T-helper 1 cell (primary cell): ENCODE data around the gene LMO7.

ENCODE experiments used
- DNase-seq, 5 donors: peaks; one replicate each; pipeline ENCODE4 v3.0.0-alpha.2; 2012 to 2020

The LMO7 gene

DNA sequence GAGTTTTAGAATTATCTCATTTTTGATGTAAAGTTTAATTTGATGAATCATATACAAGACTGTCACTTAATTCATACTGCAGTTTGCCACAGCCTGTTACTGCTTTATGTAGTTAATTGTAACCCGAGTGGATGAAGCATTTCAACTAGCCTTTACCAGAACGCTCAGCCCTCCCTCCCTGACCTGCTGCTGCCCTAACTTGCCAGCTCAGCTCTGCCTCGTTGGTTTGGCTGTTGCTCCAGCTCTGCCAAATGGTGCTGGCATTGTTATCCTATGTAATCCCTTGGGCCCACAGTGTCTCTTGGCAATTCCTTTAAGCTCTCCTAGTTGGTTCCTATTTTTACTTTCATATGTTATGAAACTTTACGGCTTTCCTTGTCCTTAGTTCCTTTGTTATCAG, 113.3 kb downstream of the LMO7 start:
- DNase-seq: no peak

DNA sequence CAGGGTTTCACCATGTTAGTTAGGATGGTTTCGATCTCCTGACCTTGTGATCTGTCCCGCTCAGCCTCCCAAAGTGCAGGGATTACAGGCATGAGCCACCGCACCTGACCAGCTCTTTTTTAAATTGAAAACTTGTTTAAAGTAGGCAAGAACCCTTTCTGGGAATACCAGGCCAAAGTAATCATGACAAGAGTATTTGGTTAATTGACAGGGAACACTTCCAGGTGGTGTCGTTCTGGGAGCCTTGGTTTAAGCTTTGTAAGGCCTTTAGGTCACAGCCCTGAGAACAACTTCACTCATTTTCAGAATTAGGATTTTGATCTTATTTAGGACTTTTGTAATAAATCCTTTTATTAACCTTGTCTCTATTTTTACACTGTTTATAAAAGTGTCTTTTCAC, 115.2 kb downstream of the LMO7 start:
- no peak for DNase-seq

- DNase-seq: no peak
Observed at GRCh38 chr13:75752826-75753225, 116.7 kb downstream of the LMO7 start.

DNA sequence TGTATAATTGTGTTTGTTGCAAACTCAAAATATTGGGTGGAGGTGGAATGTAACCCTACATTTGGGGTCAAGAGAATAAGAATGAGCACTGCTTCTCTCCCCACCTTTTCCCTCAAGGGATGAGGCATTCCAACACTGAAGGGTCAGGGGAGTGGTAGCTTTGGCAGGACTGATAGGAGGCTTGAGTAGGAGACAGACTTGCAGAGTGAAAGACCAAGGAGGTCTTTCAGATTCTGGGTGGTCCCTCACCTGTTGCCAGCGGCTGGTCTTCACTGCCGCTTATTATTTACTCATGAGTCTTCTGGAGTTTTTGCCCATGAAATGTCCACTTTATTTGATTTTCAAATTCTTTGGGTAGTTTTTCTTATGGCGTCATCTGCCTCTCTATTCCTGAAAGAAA, 118.8 kb downstream of the LMO7 start:
- no peak for DNase-seq

- no peak for DNase-seq
Observed at GRCh38 chr13:75757336-75757735, 121.2 kb downstream of the LMO7 start.

GRCh38 chr13:75759531-75759930, 123.4 kb downstream of the LMO7 start:
- DNase-seq: no peak

GRCh38 chr13:75760131-75761021, 124.2 kb downstream of the LMO7 start:
- no peak for DNase-seq

- DNase-seq: peak in 1 of 5 donors; percentile 37
Observed at GRCh38 chr13:75761369-75761768, 125.2 kb downstream of the LMO7 start.

DNA sequence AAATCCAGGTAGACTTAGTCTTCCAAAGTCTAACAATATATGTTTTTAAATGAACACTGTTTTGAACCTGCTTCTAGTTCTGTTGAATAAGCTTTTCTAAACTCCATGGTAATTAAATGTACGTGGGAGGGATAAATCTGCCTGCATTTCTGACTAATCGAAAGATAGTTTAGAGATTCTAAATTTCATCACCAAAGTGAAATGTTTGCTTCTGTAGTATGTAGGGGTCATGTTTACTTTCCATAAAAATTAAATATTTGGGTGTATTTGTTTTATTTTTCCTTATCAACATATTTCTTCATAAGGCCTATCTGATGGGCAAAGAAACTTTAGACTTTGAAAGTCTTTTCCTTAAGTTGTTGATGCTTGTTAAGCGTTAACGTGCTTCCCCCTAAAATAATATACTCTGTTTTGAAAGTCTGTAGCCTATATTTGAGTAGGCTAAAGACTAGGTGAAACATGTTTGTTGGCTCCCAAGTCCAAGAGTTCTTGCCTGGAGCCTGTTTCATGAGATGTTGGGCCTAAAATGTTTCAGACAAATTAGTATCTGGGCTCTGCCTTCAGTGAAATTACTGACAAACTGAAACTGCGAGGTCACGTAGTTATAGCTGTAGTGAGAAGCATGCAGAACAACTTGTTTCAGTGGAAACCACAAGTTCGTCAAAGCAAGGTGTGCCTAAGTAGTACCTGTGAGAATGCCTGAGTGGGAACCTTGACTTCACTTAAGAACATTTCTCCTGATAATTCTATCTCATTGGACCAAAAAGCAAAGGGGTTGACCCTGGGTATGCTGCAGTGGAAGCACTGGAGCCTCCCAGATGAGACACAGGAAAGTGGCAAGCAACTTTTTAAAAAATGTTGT, 126.2 kb downstream of the LMO7 start:
- DNase-seq: peak in 2 of 5 donors; percentile 12 to 63

DNA sequence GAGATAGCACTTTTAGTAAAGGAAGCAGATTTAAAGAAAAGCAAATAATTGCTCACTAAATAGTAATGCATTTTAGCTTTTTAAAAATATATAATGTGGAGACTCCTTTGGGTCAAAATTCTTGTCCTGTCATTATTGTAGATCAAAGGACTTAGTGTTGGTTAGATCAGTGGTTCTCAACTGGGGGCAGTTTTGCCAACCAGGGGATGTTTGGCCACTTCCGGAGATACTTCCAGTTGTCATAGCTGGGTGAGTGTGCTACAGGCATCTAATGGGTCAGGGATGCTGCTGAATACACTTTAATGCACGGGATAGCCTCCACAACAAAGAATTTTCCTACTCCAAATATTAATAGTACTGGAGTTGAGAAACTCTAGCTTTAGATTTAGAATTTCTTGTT, 126.8 kb downstream of the LMO7 start:
- no peak for DNase-seq

DNA sequence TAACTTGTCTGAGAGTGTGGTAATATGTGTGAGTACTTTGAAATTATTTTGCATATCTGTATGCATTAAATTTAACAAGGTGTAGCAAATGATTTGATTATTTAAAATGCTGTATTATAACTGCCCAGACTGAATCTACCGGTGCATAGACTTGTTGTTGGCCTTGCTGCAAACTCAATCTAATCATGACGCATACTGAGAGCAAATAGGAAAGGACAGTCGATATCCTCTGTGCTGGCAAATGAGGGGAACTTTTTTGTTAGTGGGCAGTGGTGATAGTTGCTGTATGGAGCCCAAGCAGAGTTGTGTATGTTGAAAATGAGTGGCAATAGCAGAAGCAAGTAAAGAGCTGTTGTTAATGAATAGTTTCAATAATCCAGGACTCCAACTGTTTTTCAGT, 127.4 kb downstream of the LMO7 start:
- no peak for DNase-seq

- DNase-seq: no peak
Observed at GRCh38 chr13:75764251-75764925, 128.3 kb downstream of the LMO7 start.

DNA sequence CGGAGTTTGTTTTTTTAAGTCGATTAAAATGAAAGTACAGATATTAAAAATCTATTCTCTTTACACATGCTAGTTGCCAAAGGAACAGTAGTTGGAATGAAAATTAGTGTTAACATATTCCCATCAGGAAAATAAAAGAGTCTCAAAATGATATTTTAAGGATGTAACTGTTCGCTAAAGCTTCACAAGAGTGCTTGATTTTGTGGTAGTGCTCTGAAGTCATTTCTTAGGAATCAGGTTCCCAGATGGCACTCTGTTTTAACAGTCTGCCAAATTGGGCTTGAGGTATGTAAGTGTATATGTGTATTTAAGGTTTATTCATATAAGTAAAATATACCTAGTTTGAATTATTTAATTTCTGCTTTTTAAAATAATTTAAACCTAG, 128.8 kb downstream of the LMO7 start:
- no peak for DNase-seq

GRCh38 chr13:75766636-75767035, 130.5 kb downstream of the LMO7 start:
- DNase-seq: peak in 1 of 5 donors; percentile 2

GRCh38 chr13:75769141-75769905, 133.2 kb downstream of the LMO7 start:
- DNase-seq: no peak

DNA sequence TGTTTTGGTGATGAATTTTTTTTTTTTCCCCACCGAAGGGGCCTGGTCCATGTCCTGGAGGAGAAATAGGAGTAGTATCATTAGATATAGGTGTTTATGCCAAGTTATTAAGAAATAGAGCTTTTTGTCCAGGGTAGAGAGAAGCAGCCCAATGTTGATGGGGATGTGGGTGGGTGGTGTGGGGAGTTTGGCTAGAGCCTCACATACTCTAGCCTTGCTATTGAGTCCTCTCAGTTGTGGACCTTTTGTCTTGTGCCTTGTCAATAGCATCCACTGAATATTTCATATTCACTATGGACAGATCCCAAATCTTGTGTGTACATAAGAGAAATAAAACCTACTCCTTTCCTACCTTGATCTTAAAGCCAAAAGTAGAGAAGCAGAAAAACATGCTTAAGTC, 134.0 kb downstream of the LMO7 start:
- no peak for DNase-seq

- no peak for DNase-seq
Observed at GRCh38 chr13:75770592-75771011, 134.5 kb downstream of the LMO7 start.

DNA sequence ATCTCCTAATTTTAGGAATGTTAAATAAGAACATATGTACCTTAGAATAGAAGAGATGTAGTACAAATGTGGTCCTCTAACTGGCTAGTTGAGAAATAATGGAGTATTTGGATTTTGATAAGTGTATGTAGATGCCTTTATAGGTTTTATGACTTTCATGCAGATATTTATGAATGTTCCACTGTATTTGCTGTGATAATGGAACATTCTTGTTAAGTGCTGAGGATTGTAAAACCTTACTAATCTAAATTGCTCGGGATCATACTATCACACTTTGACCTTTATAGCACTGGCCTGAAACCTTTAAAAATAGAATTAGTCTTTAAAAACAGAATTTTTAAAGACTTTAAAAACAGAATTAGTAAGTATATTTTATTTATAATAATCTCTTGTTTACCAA, 135.1 kb downstream of the LMO7 start:
- DNase-seq: no peak

DNA sequence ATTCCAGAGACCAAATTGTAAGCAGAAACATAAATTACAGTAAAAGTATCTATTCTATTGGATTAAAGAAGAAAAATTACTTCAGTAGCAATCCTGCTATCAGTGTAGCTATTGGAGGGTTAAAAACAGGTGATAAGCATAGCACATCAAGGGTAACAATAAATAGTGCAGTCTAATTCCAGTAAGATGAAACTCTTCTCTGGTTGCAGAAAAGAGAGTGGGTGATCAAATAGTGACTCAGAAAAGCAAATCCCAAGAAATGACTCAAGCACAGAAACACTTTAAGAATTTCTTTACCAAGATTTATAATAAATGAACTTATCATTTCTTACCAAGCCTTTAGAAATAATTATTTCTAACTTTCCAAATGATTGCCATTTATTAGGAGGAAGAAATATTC, 135.7 kb downstream of the LMO7 start:
- no peak for DNase-seq

- no peak for DNase-seq
Observed at GRCh38 chr13:75774176-75774575, 138.0 kb downstream of the LMO7 start.

- DNase-seq: no peak
Observed at GRCh38 chr13:75776550-75776949, 140.4 kb downstream of the LMO7 start.

GRCh38 chr13:75779393-75779792, 143.3 kb downstream of the LMO7 start:
- DNase-seq: no peak
